Fibroblast of skin of left quadriceps (primary cell): ENCODE results near the gene TGM1.
"Not testable (repeated sequence)": the region's sequence is repeated elsewhere in the genome, so short reads cannot be mapped to it uniquely, and the experiment has no call there.

Source experiments
- DNase-seq, 2 experiments: peaks; one replicate each; pipeline ENCODE4 v3.0.0-alpha.2; 2013; ENCODE audit warnings: low read depth in 2 of 2

TGM1 gene

GRCh38 chr14:24234095-24235005, 28.6 kb downstream of the TGM1 start:
- no peak for DNase-seq

DNA sequence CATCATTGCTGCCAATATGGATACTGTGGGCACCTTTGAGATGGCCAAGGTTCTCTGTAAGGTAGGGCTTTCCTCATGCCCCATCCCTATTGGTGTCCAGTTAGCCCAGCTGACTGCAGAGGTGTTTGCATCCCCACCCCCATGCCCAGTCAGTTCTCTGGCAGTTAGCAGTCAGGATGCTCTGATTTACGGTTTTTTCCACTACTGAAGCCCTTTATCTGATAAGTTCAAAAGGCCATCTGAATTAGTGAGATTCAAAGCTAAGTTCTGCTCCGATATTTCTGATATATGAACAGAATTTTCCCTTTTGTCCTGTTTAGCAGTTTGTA, 29.5 kb downstream of the TGM1 start:
- DNase-seq = no peak

DNA sequence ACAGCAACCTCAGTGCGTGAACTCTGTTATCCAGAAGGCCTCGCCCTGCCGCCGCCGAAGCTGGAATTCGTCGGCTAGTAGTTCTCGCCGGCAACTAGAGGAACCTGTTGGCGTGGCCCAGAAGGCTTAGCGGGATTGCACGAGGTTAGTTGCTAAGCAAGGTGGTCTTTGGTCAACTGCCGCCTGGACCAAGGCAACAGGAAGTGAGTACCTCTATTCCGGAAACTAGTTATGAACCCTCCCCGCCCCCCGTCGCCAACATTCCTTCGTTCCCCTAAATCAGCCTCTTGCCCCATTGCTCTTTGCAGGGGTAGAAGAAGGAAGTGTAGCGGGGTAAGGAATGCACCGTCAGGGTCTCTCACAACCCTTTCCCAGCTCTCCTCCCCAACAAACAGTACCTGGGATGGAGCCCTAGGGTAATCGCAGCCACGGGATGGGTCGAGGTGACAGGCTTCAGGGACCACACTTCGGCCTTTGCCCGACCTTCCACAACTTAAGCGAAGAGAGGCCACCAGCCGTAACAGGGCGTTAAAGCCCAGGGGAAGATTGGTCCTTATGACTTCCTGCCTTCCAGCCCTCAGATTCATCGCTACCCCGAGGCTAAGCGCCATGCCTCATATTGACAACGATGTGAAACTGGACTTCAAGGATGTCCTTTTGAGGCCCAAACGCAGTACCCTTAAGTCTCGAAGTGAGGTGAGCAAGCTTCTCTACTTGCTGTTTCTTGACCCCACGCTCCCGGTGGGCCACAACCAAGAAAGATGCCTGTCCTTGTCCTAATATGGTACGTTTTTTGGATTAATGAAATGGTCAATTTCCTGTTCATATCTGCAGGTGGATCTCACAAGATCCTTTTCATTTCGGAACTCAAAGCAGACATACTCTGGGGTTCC, 30.1 kb downstream of the TGM1 start, which contains the start of gene GMPR2:
Gene GMPR2 (plus strand): TSS at position 285 of the 893 bp plus-strand sequence. CDS start 325 bp downstream, at position 610.
- no peak for DNase-seq

- DNase-seq = peak; percentile 95 to 96
These were observed 30.8 kb downstream of the TGM1 start, which contains the start of gene NEDD8 for GRCh38 chr14:24232121-24232644. Gene NEDD8 (minus strand): TSS chr14:24232367. CDS start chr14:24232267, 100 bp downstream.

DNA sequence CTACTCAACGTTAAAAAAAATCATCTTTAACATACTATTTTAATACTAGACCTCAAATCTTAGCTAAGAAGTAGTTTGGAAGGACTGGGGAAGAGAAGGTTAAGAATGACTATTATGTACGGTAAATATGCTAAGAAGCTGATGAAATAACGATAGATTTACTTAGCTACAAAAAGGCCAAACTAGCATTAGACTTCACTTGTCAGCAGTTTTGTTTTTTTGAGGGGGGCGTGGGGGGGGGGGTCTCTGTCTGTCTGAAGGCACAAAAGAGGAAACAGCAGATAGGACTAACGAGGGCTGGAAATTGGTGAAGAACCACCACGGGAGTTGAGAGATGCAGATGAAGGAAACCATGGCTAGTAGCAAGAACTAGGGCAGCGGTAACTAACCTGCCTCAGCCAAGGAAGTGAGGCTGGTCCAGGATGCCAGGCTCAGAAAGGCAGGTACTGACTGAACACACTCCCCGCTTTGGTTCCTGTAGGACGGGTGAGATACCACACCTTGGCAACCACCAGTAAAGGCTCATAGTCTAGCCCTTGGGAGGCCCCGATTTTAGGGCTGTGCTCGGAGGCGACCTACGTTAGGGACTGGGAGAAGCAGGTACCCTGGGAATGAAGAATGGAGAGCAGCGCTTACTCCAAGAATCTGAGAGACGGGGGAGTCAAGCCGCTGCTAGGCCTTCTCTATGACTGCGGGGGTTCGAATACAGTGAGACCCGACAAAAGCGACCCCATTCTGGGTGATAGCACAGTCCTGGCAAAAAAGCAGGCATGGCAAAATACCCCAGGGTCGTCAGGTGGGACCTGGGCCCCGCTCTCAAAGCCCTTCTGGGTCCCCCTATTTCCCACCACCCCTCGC, 31.5 kb downstream of the TGM1 start:
- no peak for DNase-seq

DNA sequence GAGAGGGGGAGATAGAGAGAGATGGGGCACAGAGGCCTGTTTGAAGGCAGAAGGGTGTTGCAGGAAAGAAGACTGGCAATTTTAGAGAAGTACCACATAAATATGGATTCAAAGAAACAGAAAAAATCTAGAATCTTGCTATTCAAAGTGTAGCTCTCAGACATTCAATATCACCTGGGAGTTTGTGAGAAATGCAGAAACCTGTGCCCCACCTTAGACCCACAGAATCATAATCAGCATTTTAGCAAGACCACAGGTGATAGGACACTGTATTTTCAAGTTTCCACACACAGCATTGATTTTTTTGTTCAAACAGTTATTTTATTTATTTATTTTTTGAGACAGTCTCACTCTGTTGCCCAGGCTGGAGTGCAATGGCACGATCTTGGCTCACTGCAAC, 34.1 kb downstream of the TGM1 start:
- no peak for DNase-seq

DNA sequence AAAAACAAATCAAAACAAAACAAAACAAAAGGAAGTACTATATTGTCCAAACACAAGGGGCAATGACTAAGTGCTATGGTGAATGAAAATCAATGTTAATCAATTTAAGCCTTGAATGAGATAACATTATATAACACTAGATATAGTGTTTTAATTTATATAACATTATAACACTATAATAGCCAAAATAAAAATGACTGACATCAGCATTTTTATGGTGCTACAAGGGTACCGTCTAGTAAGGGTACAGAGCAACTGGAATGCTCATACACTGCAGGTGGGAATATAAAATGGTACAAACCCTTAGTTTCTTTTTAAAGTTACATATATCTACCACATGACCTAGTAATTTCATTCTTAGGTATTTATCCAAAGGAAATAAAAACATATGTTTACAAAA, 36.5 kb downstream of the TGM1 start:
- DNase-seq = no peak

DNA sequence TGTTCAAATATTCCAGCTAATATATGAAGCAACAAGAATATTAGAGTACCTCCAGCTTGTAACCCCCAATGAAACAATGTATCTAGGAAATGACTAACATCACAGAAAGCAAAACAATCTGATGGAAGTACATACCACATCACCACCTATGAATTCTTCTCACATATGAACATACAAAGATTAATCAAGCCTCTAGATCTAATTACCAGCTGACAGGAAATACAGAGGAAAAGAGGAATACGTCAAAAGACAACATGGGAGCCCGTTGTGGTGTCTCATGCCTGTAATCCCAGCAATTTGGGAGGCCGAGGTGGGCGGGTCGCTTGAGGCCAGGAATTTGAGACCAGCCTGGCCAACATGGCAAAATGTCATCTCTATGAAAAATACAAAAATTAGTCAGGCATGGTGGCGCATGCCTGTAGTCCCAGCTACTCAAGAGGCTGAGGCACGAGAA, 38.3 kb downstream of the TGM1 start:
- peak; percentile 77 to 82 for DNase-seq

DNA sequence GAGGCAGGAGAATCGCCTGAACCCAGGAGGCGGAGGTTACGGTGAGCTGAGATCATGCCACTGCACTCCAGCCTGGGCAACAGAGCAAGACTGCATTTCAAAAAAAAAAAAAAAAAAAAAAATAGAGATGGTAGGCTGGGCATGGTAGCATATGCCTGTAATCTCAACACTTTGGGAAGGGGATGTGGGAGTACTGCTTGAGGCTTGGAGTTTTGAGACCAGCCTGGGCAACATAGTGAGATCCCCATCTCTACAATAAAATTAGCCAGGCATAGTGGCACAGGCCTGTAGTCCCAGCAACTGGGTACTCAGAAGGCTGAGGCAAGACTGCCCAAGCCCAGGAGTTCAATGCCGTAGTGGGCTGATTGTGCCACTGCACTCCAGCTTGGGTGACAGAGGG, 40.0 kb downstream of the TGM1 start:
- DNase-seq = not testable (repeated sequence)

DNA sequence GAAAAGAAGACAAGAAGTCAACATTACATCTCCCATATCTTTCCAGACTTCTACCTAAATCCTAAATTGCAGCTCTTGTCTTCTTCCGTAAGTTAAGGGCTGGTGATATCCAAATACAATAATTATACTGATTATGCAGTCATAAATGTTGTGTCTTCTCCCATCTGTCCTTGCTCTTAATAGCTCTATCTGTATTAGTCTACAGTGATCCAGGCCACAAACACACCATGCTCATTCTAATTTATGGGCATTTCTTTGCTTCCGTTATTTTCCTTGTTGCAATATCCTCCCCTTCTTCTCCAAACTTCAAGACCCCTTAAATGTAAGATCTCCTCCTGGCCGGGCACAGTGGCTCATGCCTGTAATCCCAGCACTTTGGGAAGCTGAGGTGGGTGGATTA, 43.5 kb downstream of the TGM1 start:
- DNase-seq = no peak

GRCh38 chr14:24219080-24219479, 43.9 kb downstream of the TGM1 start:
- DNase-seq = no peak

- DNase-seq = not testable (repeated sequence)
These were observed 46.1 kb downstream of the TGM1 start for GRCh38 chr14:24216876-24217275.

DNA sequence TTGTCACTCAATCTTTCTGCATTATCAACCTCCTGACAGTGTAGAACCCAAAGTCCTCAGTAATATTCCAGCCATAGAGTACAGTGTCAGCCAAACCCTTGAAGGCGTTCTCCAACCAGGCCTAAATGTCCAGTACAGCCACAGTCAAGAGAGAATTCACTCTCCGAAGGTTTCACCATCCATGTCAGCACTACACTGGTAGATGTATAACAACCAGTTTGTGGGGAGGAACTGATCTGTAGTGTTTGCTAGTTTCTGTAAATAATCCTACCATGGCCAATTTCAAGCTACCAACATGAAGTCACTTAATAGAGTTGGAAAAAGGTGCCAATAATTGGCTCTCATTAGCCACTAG, 46.7 kb downstream of the TGM1 start:
- no peak for DNase-seq

- DNase-seq = peak; percentile 50 to 62
These were observed 47.3 kb downstream of the TGM1 start, which contains the start of gene MDP1 for GRCh38 chr14:24215495-24216344. Gene MDP1 (minus strand): TSS chr14:24216066. CDS start chr14:24215955, 111 bp downstream.

DNA sequence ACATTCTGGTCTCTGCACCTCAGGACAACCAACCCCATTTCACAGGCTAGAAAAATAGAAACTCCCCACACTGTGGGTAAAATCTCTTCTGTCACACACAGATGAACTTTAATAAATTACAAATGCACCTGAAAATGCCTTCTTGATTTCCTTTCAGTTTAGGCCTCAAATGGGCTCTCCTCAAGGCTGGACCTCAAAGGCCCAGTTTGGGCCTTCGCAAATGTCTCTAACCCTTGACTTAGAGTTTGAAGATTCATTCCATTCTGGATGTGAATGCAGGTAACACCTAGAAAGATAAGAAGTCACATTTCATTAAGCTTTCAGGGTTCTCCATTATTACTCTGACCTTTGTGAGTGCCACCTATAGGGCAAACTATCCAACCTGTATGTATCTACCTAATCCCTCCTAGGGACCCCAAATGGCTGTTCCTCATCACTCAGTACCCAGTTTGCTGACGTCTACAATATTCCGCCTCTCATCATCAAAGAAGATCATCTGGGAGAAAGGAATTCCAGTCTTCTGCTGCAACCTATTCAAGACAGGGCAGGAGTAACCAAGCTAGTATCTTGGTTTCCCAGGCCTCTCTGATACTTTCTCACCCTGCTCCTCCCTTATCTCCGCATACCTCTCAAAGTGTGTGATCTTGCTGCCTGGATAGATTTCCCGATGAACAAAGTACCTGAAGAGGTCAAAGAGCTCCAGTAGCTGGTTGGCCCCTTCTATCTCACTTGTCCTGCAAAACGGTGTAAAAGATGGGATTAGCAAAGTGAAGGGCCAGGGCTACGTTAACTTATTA, 48.9 kb downstream of the TGM1 start:
- DNase-seq = no peak

DNA sequence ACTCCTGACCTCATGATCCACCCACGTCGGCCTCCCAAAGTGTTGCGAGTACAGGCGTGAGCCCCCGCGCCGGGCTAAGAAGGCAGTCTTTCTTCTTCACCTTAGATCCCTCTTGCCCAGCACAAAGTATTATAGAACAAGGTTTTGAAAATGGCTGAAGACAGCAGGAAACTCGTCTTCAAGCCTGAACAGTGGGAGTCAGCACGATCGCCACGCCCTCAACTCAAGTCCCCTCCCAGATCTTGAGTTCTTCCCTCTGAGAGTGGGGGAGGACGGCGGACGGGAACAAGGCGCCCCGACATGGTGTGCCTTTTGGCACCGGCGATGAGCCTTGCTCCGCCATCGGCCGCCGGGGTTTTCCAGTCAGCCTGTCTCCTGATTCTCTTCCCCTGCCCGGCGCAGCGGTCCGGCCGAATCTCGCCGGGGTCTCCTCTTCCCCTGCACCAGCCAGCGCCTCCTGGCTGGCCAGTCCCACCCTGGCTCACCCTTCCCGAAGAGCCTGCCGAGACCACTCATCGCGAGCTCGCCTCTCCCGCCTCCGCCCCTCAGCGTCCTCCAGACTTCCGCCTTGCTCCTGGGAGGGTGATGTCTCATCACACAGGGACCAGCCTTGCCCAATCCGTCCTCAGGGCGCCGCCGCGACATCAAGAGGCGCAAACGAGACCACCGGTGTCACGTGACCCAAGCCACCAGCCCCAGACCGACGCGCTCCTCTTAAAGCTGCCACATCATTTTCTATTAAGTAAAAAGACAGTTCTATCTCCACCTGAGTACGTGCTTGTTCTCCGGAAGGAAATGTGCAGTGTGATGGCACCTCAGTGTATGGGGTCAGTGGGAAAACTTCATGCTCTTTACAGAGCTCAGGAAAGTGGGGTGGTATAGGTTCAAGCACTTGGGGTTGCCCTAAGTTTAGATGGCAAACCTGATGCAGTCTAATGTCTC, 49.8 kb downstream of the TGM1 start, which contains the start of gene CHMP4A:
Gene CHMP4A (minus strand): TSS at position 565 of the 942 bp plus-strand sequence. CDS start 49 bp downstream, at position 516.
- DNase-seq = peak; percentile 96 to 97

DNA sequence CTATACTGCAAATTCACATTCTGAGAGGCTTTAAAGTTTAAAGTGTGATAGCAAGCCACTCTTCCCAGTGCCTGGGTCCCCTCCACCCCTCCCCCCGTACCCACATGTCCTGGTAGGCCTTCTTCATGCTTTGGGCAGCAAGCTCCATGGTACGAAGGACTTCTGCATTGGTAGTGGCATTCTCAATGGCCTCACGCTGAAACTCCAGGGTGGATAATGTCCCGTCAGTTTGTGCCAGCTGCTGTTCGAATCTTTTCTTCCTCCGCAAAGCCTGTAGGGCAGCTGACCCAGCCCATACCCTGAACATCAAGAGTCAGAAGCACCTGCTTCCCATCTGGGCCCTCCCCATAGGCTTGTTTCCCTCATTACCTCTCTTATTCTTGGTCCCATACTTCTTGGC, 51.7 kb downstream of the TGM1 start:
- DNase-seq = no peak

DNA sequence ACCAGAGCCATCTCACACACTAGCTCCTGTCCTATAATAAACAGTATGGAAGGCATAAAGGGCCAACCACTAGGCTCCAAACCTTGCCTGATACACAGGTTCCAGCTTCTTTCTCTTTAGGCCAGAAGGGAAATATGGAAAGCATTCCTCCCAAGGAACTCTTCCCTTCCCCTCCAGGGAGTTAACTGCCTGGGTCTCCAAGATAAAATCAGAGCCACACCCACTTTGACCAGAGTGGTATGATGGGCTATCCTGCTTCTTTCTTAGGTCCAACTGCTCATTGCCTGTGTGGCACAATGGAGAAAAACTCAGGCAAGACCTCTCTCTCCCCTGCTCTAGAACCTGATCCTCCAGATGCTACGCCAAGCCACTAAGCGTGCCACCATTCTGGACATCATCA, 55.4 kb downstream of the TGM1 start:
- no peak for DNase-seq
